Measurements from ENCODE around the gene BOC. TPM values are rescaled to one million over a fixed set of nuclear protein-coding genes. Genes with fewer than 3 reads are reported as not detected.

Gene BOC
- total RNA-seq, 1 donor from 2014 or later, result 22.4 TPM

GRCh38 chr3:113275929-113276750 lies 64.8 kb downstream of the BOC start:
- peak overlapping the region; percentile 99 for H3K27ac Mint-ChIP-seq (ENCODE audit: unreplicated experiment)
- no peaks in the 10 kb centered on the region for H3K9me3 Mint-ChIP-seq (ENCODE audit: unreplicated experiment)
- H3K36me3 Mint-ChIP-seq (ENCODE audit: unreplicated experiment), result peaks cover 17% of the 10 kb centered on the region
- TF ChIP-seq, protein P1, sequence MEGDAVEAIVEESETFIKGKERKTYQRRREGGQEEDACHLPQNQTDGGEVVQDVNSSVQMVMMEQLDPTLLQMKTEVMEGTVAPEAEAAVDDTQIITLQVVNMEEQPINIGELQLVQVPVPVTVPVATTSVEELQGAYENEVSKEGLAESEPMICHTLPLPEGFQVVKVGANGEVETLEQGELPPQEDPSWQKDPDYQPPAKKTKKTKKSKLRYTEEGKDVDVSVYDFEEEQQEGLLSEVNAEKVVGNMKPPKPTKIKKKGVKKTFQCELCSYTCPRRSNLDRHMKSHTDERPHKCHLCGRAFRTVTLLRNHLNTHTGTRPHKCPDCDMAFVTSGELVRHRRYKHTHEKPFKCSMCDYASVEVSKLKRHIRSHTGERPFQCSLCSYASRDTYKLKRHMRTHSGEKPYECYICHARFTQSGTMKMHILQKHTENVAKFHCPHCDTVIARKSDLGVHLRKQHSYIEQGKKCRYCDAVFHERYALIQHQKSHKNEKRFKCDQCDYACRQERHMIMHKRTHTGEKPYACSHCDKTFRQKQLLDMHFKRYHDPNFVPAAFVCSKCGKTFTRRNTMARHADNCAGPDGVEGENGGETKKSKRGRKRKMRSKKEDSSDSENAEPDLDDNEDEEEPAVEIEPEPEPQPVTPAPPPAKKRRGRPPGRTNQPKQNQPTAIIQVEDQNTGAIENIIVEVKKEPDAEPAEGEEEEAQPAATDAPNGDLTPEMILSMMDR (IDR thresholded peaks at IDR 0.05), result peak; percentile 60
- DNase-seq (ENCODE audit: extremely low spot score, unreplicated experiment), result no peak
- H3K27me3 Mint-ChIP-seq (ENCODE audit: unreplicated experiment), result no peaks in the 10 kb centered on the region
- peak overlapping the region; percentile 74 for H3K4me3 Mint-ChIP-seq (ENCODE audit: unreplicated experiment)
- H3K4me1 Mint-ChIP-seq (ENCODE audit: unreplicated experiment), result peaks cover 35% of the 10 kb centered on the region

GRCh38 chr3:113276751-113277080 lies 65.4 kb downstream of the BOC start:
- Mint-ChIP-seq H3K4me3 (ENCODE audit: unreplicated experiment) (peak overlapping the region; percentile 74), H3K4me1 (ENCODE audit: unreplicated experiment) (peaks cover 35% of the 10 kb centered on the region), H3K27ac (ENCODE audit: unreplicated experiment) (peak overlapping the region; percentile 99), H3K9me3 (ENCODE audit: unreplicated experiment) (no peaks in the 10 kb centered on the region), H3K27me3 (ENCODE audit: unreplicated experiment) (no peaks in the 10 kb centered on the region), H3K36me3 (ENCODE audit: unreplicated experiment) (peaks cover 21% of the 10 kb centered on the region)
- TF ChIP-seq, protein P1 (IDR thresholded peaks at IDR 0.05), result no peak
- no peak for DNase-seq (ENCODE audit: extremely low spot score, unreplicated experiment)

DNA sequence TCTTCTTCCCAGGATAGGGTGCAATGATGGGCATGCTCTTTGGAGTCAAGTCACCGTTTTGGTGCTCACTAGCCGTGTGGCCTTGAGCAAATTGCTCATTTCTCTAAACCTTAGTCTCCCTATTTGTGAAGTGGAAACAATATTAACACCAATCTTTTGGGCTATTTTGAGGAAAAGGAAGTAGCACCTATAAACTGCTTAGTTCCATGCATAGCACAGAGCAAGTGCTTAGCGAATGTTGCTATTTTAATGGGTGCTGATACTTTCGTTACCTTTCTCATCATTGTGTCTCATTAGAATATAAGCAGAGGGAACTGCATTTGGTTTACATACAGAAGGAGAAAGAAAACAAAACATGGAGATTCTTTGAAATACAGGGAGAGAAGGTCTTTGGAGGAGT lies 66.1 kb downstream of the BOC start:
- Mint-ChIP-seq H3K36me3 (ENCODE audit: unreplicated experiment) (peaks cover 23% of the 10 kb centered on the region), H3K4me3 (ENCODE audit: unreplicated experiment) (no peak overlapping the region), H3K27me3 (ENCODE audit: unreplicated experiment) (no peaks in the 10 kb centered on the region), H3K4me1 (ENCODE audit: unreplicated experiment) (peaks cover 35% of the 10 kb centered on the region), H3K27ac (ENCODE audit: unreplicated experiment) (peak overlapping the region; percentile 99), H3K9me3 (ENCODE audit: unreplicated experiment) (no peaks in the 10 kb centered on the region)
- DNase-seq (ENCODE audit: extremely low spot score, unreplicated experiment), result no peak
- TF ChIP-seq, protein P1 (IDR thresholded peaks at IDR 0.05), result no peak

DNA sequence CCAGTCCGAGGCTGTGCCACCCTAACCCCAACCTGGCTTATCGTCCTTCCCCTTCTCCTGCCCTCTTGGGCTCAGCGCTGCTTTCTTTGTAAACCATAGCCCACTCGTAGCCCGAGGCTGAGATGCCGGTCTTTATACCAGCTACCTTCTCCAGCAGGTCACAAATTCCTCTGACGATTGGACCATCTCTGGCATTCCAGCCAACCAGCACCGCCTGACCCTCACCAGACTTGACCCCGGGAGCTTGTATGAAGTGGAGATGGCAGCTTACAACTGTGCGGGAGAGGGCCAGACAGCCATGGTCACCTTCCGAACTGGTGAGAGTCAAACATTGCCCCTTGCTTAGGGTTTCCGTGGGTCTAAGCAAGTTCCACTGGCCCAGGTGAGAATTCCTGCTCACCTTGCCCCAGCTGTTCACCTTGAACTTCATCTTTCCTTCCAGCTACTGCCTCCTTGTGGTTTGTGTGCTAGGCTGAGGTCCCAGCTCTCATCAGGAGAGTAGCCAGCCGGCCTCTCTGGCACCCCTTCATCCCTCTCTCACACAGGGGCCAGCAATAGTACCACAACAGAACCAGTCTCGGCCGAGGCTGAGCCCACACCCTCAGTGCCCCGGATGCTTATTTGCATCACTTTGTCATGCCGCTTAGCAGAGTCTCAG lies 66.7 kb downstream of the BOC start:
- H3K27ac Mint-ChIP-seq (ENCODE audit: unreplicated experiment), result no peak overlapping the region
- no peak overlapping the region for H3K4me3 Mint-ChIP-seq (ENCODE audit: unreplicated experiment)

GRCh38 chr3:113278599-113278955 lies 67.2 kb downstream of the BOC start:
- DNase-seq (ENCODE audit: extremely low spot score, unreplicated experiment), result no peak
- H3K27me3 Mint-ChIP-seq (ENCODE audit: unreplicated experiment), result no peaks in the 10 kb centered on the region
- H3K9me3 Mint-ChIP-seq (ENCODE audit: unreplicated experiment), result no peaks in the 10 kb centered on the region
- H3K4me1 Mint-ChIP-seq (ENCODE audit: unreplicated experiment), result peaks cover 35% of the 10 kb centered on the region
- TF ChIP-seq, protein P1 (IDR thresholded peaks at IDR 0.05), result no peak
- H3K4me3 Mint-ChIP-seq (ENCODE audit: unreplicated experiment), result no peak overlapping the region
- H3K36me3 Mint-ChIP-seq (ENCODE audit: unreplicated experiment), result peaks cover 32% of the 10 kb centered on the region
- no peak overlapping the region for H3K27ac Mint-ChIP-seq (ENCODE audit: unreplicated experiment)

More for the DNA sequence above, 66.7 kb downstream of the BOC start:
- no peak for DNase-seq (ENCODE audit: extremely low spot score, unreplicated experiment)
- Mint-ChIP-seq H3K4me1 (ENCODE audit: unreplicated experiment) (peaks cover 35% of the 10 kb centered on the region), H3K27me3 (ENCODE audit: unreplicated experiment) (no peaks in the 10 kb centered on the region), H3K9me3 (ENCODE audit: unreplicated experiment) (no peaks in the 10 kb centered on the region), H3K36me3 (ENCODE audit: unreplicated experiment) (peaks cover 28% of the 10 kb centered on the region)
- TF ChIP-seq, protein P1 (IDR thresholded peaks at IDR 0.05), result no peak

All from osteocyte (in vitro differentiated cells).